ENCODE data around the gene METTL1. TPM values are rescaled to one million over a fixed set of nuclear protein-coding genes. Genes with fewer than 3 reads are reported as not detected.
A peak's percentile ranks its signal among the peaks of the same experiment; 100 is the strongest.

Gene METTL1
- total RNA-seq, 1 donor from 2014 or later = 10.6 TPM

GRCh38 chr12:57739387-57739786, 32.5 kb downstream of the METTL1 start:
- TF ChIP-seq, protein P1, sequence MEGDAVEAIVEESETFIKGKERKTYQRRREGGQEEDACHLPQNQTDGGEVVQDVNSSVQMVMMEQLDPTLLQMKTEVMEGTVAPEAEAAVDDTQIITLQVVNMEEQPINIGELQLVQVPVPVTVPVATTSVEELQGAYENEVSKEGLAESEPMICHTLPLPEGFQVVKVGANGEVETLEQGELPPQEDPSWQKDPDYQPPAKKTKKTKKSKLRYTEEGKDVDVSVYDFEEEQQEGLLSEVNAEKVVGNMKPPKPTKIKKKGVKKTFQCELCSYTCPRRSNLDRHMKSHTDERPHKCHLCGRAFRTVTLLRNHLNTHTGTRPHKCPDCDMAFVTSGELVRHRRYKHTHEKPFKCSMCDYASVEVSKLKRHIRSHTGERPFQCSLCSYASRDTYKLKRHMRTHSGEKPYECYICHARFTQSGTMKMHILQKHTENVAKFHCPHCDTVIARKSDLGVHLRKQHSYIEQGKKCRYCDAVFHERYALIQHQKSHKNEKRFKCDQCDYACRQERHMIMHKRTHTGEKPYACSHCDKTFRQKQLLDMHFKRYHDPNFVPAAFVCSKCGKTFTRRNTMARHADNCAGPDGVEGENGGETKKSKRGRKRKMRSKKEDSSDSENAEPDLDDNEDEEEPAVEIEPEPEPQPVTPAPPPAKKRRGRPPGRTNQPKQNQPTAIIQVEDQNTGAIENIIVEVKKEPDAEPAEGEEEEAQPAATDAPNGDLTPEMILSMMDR (IDR thresholded peaks at IDR 0.05; ENCODE audit: unreplicated experiment) = no peak
- H3K27me3 Mint-ChIP-seq (ENCODE audit: unreplicated experiment) = peaks cover 40% of the 10 kb centered on the region

DNA sequence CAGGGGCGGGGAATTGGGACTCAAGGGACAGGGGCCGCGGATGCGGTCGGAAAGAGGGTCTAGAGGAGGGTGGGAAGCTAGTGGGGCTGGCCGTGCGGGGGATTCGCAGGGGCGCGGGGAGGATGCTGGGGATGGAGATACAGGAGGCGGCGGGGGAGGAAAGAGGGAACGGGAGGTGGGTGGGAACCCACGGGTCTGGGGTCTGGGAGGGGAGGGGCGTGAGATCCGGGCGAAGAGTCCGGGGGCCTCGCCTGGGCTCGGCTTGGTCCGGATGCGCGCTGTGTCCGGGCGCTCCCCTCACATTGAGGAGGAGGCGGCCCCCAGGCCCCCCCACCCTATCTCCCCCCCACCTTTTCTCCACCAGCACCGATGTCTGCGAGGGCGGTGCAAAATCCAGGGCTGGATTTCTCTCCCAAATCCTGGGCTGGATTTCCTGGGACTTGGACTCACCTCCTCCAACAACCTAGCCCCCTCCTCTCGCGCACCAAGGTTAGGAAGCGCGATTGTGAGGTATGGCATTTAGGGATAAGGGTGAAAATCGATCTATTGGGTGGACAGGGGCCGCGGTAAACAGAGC, 33.2 kb downstream of the METTL1 start, which contains the start of gene AGAP2:
Gene AGAP2, minus strand, starts transcription at position 82 of the 577 bp plus-strand sequence. CDS start 496 bp downstream, outside the sequence.
- peaks cover 36% of the 10 kb centered on the region for H3K4me1 Mint-ChIP-seq (ENCODE audit: unreplicated experiment)
- TF ChIP-seq, protein P1 (IDR thresholded peaks at IDR 0.05; ENCODE audit: unreplicated experiment) = no peak
- H3K4me3 Mint-ChIP-seq (ENCODE audit: unreplicated experiment) = peak within 1 kb of the TSS; percentile 75
- peaks cover 41% of the 10 kb centered on the region for H3K27me3 Mint-ChIP-seq (ENCODE audit: unreplicated experiment)
- DNase-seq (ENCODE audit: low spot score) = peak; percentile 41
- H3K27ac Mint-ChIP-seq (ENCODE audit: unreplicated experiment) = peak within 1 kb of the TSS; percentile 59
- no peaks in the 10 kb centered on the region for H3K9me3 Mint-ChIP-seq (ENCODE audit: unreplicated experiment)
- peaks cover 24% of the 10 kb centered on the region for H3K36me3 Mint-ChIP-seq (ENCODE audit: low read depth, unreplicated experiment)

More at GRCh38 chr12:57739387-57739786, 32.5 kb downstream of the METTL1 start:
- DNase-seq (ENCODE audit: low spot score) = no peak
- Mint-ChIP-seq H3K9me3 (ENCODE audit: unreplicated experiment) (no peaks in the 10 kb centered on the region), H3K36me3 (ENCODE audit: low read depth, unreplicated experiment) (peaks cover 22% of the 10 kb centered on the region), H3K27ac (ENCODE audit: unreplicated experiment) (peak overlapping the region; percentile 59), H3K4me3 (ENCODE audit: unreplicated experiment) (peak overlapping the region; percentile 75), H3K4me1 (ENCODE audit: unreplicated experiment) (peaks cover 40% of the 10 kb centered on the region)

DNA sequence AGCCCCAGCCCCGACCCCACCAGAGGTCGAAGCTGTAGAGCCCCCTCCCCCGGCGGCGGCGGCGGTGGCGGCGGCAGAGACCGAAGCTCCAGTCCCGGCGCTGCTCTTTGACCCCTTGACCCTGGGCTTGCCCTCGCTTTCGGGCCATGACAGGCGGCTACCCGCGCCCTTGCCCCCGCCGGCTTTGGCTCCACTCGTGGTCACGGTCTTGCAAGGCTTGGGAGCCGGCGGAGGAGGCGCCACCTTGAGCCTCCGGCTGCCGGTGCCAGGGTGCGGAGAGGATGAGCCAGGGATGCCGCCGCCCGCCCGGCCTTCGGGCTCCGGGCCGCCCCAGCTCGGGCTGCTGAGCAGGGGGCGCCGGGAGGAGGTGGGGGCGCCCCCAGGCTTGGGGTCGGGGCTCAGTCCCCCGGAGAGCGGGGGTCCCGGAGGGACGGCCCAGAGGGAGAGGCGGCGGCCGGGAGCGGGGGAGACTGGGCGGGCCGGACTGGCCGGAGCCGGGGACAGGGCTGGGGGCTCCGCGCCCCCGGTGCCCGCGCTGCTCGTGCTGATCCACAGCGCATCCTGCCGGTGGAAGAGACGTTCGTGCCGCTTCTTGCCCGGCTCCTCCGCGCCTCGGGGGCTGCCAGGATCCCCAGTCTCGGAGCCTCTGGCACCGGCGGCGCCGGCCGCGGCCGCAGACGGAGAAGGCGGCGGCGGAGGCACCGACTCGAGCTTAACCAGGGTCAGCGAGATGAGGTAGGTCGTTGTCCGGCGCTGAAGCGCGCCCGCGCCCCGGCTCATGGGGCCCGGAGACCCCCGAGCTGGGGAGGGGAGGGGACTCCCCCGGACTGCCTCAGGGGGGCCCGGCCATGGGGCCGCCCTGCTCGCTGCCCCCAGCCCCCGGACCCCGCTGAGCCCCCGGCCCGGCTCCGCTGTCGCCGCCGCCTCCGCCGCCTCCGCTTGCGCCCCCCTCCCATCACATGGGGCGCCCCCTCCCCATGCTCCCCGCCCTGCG, 34.1 kb downstream of the METTL1 start:
- Mint-ChIP-seq H3K4me3 (ENCODE audit: unreplicated experiment) (no peak overlapping the region), H3K4me1 (ENCODE audit: unreplicated experiment) (peaks cover 36% of the 10 kb centered on the region), H3K9me3 (ENCODE audit: unreplicated experiment) (no peaks in the 10 kb centered on the region), H3K27me3 (ENCODE audit: unreplicated experiment) (peaks cover 41% of the 10 kb centered on the region), H3K27ac (ENCODE audit: unreplicated experiment) (no peak overlapping the region), H3K36me3 (ENCODE audit: low read depth, unreplicated experiment) (peaks cover 24% of the 10 kb centered on the region)
- peak; percentile 48 for DNase-seq (ENCODE audit: low spot score)
- TF ChIP-seq, protein P1 (IDR thresholded peaks at IDR 0.05; ENCODE audit: unreplicated experiment) = no peak

DNA sequence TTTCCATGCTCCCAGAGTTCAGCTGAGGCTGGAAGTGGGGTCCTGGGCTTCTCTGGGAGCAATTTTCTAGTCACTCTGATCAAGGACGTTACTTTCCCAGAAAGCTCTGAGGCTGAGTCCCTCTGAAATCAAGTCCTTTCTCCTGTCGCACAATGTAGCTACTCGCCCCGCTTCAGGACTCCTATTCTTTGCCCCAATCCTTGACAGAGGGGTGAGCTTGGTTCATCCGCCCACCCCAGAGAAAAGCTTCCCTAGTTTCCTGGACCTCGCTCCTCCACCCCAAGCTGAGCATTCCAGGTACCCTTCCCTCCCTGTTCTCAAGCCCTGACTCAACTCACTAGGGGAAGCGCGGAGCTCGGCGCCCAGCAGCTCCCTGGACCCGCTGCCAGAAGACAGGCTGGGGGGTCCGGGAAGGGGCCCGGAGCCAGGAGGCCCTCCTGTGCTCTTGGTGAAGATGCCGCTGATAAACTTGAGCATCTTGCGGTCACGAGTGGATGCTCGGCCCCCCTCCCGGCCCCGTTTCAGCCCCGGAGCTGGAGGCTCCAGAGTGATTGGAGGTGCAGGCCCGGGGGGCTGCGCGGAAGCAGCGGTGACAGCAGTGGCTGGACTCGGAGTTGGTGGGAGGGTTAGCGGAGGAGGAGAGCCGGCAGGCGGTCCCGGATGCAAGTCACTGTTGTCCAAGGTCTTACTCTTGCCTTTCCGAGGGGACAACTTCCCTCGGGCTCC, 35.0 kb downstream of the METTL1 start:
- H3K4me3 Mint-ChIP-seq (ENCODE audit: unreplicated experiment) = peak overlapping the region; percentile 90
- peaks cover 38% of the 10 kb centered on the region for H3K27me3 Mint-ChIP-seq (ENCODE audit: unreplicated experiment)
- TF ChIP-seq, protein P1 (IDR thresholded peaks at IDR 0.05; ENCODE audit: unreplicated experiment) = no peak
- H3K9me3 Mint-ChIP-seq (ENCODE audit: unreplicated experiment) = no peaks in the 10 kb centered on the region
- H3K36me3 Mint-ChIP-seq (ENCODE audit: low read depth, unreplicated experiment) = peaks cover 28% of the 10 kb centered on the region
- peaks cover 39% of the 10 kb centered on the region for H3K4me1 Mint-ChIP-seq (ENCODE audit: unreplicated experiment)
- DNase-seq (ENCODE audit: low spot score) = no peak
- H3K27ac Mint-ChIP-seq (ENCODE audit: unreplicated experiment) = peak overlapping the region; percentile 94

Data from endothelial cell (in vitro differentiated cells).